ENCODE measurements around the gene RFTN1. TPM values are rescaled to one million over a fixed set of nuclear protein-coding genes. Genes with fewer than 3 reads are reported as not detected.
"Not testable (repeated sequence)": the region's sequence is repeated elsewhere in the genome, so short reads cannot be mapped to it uniquely, and the experiment has no call there.

RFTN1 gene
- total RNA-seq, 1 donor from 2014 or later, result 84.1 TPM

GRCh38 chr3:16496408-16497222 is 16.9 kb downstream of the RFTN1 start:
- H3K27ac Mint-ChIP-seq (ENCODE audit: unreplicated experiment), result no peak overlapping the region
- H3K4me3 Mint-ChIP-seq (ENCODE audit: unreplicated experiment), result no peak overlapping the region
- DNase-seq (ENCODE audit: extremely low spot score, unreplicated experiment), result no peak
- H3K36me3 Mint-ChIP-seq (ENCODE audit: unreplicated experiment), result peaks cover 32% of the 10 kb centered on the region
- no peak for TF ChIP-seq CTCF (IDR thresholded peaks at IDR 0.05)
- peaks cover 14% of the 10 kb centered on the region for H3K4me1 Mint-ChIP-seq (ENCODE audit: unreplicated experiment)
- no peaks in the 10 kb centered on the region for H3K27me3 Mint-ChIP-seq (ENCODE audit: unreplicated experiment)
- H3K9me3 Mint-ChIP-seq (ENCODE audit: unreplicated experiment), result peaks cover 3% of the 10 kb centered on the region

DNA sequence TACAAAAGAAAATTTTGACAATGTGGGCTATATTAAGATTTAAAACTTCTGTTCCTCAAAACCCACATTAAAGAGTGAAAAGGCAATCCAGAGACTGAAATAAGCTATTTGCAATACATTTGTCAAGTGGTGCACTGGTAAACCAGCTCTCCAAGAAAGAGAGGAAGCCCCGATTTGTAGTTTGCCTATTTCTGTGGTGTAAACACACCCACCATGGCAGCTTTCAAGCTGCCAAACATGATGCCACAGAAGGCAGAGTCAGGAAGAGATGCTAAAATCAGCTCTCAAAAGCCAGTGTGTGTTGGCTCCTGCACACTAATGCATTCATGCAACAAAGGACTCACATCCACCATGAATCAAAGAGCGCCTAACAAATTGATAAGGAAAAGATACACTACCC is 17.5 kb downstream of the RFTN1 start:
- Mint-ChIP-seq H3K36me3 (ENCODE audit: unreplicated experiment) (peaks cover 35% of the 10 kb centered on the region), H3K4me1 (ENCODE audit: unreplicated experiment) (peaks cover 14% of the 10 kb centered on the region), H3K9me3 (ENCODE audit: unreplicated experiment) (peaks cover 7% of the 10 kb centered on the region), H3K27ac (ENCODE audit: unreplicated experiment) (no peak overlapping the region), H3K27me3 (ENCODE audit: unreplicated experiment) (no peaks in the 10 kb centered on the region), H3K4me3 (ENCODE audit: unreplicated experiment) (no peak overlapping the region)
- TF ChIP-seq CTCF (IDR thresholded peaks at IDR 0.05), result no peak
- no peak for DNase-seq (ENCODE audit: extremely low spot score, unreplicated experiment)

GRCh38 chr3:16494814-16495431 is 18.6 kb downstream of the RFTN1 start:
- Mint-ChIP-seq H3K4me1 (ENCODE audit: unreplicated experiment) (peaks cover 18% of the 10 kb centered on the region), H3K27ac (ENCODE audit: unreplicated experiment) (no peak overlapping the region), H3K36me3 (ENCODE audit: unreplicated experiment) (peaks cover 37% of the 10 kb centered on the region), H3K4me3 (ENCODE audit: unreplicated experiment) (no peak overlapping the region), H3K9me3 (ENCODE audit: unreplicated experiment) (peaks cover 10% of the 10 kb centered on the region), H3K27me3 (ENCODE audit: unreplicated experiment) (no peaks in the 10 kb centered on the region)
- DNase-seq (ENCODE audit: extremely low spot score, unreplicated experiment), result no peak
- TF ChIP-seq CTCF (IDR thresholded peaks at IDR 0.05), result no peak

DNA sequence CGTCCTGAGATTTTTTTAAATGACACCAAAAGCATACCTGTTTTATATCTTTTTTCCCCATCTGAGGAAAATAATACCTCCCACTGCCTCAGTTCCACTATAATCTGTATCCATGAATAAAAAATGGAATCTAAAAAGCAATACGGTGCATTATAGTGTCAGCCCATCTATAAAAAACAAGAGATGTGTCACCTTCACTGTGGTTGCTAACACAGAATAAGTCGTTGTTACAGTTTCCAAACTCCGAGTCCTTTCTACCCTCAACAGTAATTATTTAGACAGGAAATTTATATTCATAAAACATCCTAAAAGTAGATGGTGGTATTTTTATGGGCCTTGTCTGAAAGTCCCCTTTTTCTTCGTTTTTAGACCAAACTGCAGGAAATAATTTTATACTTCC is 19.4 kb downstream of the RFTN1 start:
- Mint-ChIP-seq H3K27me3 (ENCODE audit: unreplicated experiment) (no peaks in the 10 kb centered on the region), H3K4me1 (ENCODE audit: unreplicated experiment) (peaks cover 23% of the 10 kb centered on the region), H3K4me3 (ENCODE audit: unreplicated experiment) (no peak overlapping the region), H3K36me3 (ENCODE audit: unreplicated experiment) (peaks cover 42% of the 10 kb centered on the region), H3K27ac (ENCODE audit: unreplicated experiment) (no peak overlapping the region), H3K9me3 (ENCODE audit: unreplicated experiment) (peaks cover 10% of the 10 kb centered on the region)
- TF ChIP-seq CTCF (IDR thresholded peaks at IDR 0.05), result no peak
- DNase-seq (ENCODE audit: extremely low spot score, unreplicated experiment), result no peak

DNA sequence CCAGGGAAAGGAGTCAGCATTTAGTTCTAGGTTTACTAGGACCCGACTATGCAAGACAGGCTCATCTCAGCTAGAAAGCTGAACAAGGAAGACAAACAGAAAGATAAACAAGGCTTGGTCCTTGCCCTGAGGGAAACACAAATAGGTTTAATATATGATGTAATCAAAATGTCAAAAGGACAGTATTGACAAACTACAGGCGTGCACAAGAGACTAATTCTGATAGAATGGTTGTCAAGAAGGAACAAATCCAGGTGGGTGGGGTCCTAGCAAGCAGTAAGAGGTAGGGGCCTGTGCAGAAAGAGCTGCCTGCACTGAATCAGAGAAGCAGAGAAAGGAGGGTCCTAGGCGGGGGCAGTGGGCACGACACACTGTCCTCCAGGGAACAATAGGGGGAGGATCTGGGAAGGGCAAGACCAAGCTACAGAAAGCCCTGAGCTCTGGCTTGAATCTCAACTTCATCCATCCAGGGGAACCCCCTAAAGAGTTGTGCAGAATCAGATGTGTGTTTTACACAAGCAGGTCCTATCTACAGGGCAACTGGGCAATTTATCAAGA is 23.4 kb downstream of the RFTN1 start:
- Mint-ChIP-seq H3K4me1 (ENCODE audit: unreplicated experiment) (peaks cover 29% of the 10 kb centered on the region), H3K9me3 (ENCODE audit: unreplicated experiment) (peaks cover 10% of the 10 kb centered on the region), H3K4me3 (ENCODE audit: unreplicated experiment) (no peak overlapping the region), H3K27me3 (ENCODE audit: unreplicated experiment) (no peaks in the 10 kb centered on the region), H3K27ac (ENCODE audit: unreplicated experiment) (peak overlapping the region; percentile 59), H3K36me3 (ENCODE audit: unreplicated experiment) (peaks cover 46% of the 10 kb centered on the region)
- no peak for TF ChIP-seq CTCF (IDR thresholded peaks at IDR 0.05)
- DNase-seq (ENCODE audit: extremely low spot score, unreplicated experiment), result no peak

DNA sequence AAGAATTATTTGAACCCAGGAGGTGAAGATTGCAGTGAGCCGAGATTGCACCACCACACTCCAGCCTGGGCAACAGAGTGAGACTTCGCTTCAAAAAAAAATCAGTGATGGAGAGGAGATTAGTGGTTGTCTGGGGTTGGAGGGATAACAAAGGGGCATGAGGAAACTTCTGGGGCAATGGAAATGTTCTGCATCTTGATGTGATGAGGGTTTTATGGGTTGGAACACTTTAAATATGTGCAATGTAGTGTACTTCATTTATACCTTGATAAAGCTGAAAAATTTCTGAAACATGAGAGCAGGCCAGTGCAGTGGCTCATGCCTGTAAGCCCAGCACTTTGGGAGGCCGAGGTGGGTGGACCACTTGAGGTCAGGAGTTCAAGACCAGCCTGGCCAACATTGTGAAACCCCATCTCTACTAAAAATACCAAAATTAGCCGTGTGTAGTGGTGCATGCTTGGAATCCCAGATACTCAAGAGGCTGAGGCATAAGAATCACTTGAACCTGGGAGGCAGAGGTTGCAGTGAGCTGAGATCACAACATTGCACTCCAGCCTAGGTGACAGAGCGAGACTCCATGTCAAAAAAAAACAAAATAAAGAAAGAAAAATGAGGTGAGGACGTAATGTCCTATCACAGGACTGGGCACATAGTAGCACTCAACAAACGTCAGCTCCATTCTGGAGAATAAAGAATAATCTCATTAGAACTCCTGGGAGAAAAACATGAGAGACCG is 24.0 kb downstream of the RFTN1 start:
- Mint-ChIP-seq H3K4me1 (ENCODE audit: unreplicated experiment) (peaks cover 31% of the 10 kb centered on the region), H3K27ac (ENCODE audit: unreplicated experiment) (peak overlapping the region; percentile 59), H3K36me3 (ENCODE audit: unreplicated experiment) (peaks cover 46% of the 10 kb centered on the region), H3K9me3 (ENCODE audit: unreplicated experiment) (peaks cover 10% of the 10 kb centered on the region)
- H3K27me3 Mint-ChIP-seq (ENCODE audit: unreplicated experiment); DNase-seq (ENCODE audit: extremely low spot score, unreplicated experiment); H3K4me3 Mint-ChIP-seq (ENCODE audit: unreplicated experiment): not testable (repeated sequence)

All from osteocyte (in vitro differentiated cells).